H54 (cell line): ENCODE results near the gene MACROD2.

Experiments used
- DNase-seq: peaks from one replicate; pipeline ENCODE4 v3.0.0; 2011; ENCODE audit warnings: low spot score, mixed read lengths; ENCODE audit not compliant: insufficient read length
- FAIRE-seq: peaks from 3 replicates; lab custom pipeline; 2011; peaks lifted over from hg19 to GRCh38; lab: Jason Lieb, UNC
- POLR2A ChIP-seq: IDR thresholded peaks from 2 replicates; pipeline ENCODE4 v1.6.1; 2011; ENCODE audit warnings: low read depth, mild to moderate bottlenecking, low read length

The MACROD2 gene

GRCh38 chr20:14568701-14569100 lies 573.4 kb downstream of the MACROD2 start:
- DNase-seq = no peak
- no peak for FAIRE-seq
- no peak for TF ChIP-seq POLR2A

DNA sequence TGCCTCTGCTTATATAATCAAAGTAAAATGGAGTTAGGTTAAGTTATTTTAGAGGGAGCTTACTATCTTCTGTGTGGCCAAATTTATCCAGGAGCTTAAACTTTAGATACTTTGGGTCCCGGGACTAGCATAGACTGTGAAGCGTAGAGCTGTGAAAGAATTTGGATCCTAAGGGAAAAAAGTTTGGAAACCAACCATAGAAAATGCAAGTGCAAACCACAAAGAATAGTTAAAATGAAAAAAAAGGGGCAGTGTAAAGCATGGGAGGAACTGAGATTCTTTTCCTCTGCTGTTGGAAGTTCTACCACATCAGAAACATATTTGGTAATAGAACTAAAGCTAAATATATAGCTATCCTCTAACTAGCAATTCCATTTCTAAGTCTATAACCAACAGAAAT lies 574.3 kb downstream of the MACROD2 start:
- FAIRE-seq (no peak), DNase-seq (no peak)
- no peak for TF ChIP-seq POLR2A

- no peak for DNase-seq
- no peak for TF ChIP-seq POLR2A
- no peak for FAIRE-seq
These were observed 575.5 kb downstream of the MACROD2 start for GRCh38 chr20:14570811-14571210.

- FAIRE-seq = no peak
These were observed 578.4 kb downstream of the MACROD2 start for GRCh38 chr20:14573676-14574075.

DNA sequence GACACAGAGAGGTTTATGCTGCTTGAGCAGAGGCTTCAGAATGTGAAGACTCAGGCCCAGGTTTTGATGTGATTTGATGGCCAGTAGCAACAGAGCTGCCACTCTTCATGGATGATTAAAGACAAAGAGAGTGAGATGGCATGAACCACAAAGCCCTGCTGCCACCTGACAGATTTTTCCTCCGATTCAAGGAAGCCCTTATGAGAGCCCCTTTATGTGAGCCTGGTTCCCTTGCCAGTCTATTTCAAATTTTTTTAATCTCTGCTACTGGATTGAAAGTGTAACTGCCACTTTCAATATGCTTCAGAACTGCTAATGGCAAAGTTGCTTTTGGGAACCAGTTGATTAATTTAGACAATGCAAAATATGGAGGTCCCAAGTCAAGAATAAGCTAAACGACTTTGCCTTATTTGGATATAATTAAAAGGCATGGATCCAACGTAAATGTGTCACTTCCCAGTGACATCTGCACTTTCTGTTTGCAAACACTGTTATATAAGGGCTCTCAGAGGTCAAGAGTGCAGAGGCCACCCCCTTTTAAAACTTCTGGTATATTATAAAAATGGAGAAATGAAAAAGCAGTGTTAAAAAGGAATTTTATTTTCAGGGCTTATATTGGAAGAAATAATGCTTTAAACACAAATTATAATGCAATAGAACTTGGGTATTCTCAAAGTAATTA lies 581.0 kb downstream of the MACROD2 start:
- TF ChIP-seq POLR2A = no peak
- DNase-seq = no peak
- FAIRE-seq = no peak

More at GRCh38 chr20:14573676-14574075, 578.4 kb downstream of the MACROD2 start:
- no peak for TF ChIP-seq POLR2A
- DNase-seq = no peak

DNA sequence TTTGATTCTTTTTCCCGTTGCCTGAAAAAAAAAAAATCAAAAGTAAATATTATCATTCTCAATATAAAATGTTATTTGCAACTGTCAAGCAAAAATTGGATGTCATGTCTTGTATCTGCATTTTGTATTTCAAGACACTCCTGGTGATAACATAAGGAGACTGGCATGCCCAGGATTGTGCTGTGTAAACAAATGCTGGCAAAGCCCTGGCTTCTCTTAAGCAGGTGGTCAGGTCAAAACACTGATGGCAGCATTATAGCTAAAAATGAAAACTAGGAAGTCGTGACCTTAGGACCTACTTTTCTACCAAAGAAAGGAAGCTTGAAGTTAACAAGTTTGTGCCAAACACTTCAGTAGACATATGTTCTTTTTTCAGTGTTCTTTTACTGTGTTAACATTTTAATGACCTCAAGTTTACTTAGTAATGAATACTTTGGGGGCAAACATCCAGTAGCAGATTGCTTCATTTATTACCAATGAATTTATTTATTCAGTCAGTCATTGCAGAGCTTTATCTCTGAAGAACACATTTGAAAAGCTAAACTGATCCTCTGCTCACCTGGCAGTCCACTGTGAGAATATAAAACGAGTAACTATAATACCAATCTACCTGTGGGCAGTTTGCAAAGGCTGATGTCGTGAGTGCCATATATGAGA lies 585.2 kb downstream of the MACROD2 start:
- DNase-seq = no peak
- no peak for FAIRE-seq
- no peak for TF ChIP-seq POLR2A

DNA sequence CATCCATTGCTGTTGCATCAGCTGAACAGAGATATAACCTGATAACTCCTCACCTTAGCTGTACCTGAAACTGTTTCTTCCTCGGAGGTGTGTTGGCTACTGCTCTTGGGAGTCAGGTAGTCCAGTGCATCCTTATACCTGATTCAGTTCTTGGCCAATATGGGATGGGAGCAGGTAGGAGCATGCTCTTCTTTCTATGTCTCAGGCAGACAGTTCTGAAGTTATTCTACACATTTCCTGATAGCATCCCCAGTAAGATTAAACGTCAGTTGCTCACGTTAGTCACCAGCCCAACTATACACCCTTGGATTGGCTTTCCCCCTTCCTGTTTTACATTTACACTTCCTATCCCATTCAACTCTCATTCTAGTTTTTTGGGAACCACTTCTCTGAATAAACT lies 586.4 kb downstream of the MACROD2 start:
- FAIRE-seq (no peak), DNase-seq (no peak)
- TF ChIP-seq POLR2A = no peak

- DNase-seq (no peak), FAIRE-seq (no peak)
- no peak for TF ChIP-seq POLR2A
These were observed 587.5 kb downstream of the MACROD2 start for GRCh38 chr20:14582855-14583254.

GRCh38 chr20:14583413-14583812 lies 588.1 kb downstream of the MACROD2 start:
- DNase-seq = no peak

DNA sequence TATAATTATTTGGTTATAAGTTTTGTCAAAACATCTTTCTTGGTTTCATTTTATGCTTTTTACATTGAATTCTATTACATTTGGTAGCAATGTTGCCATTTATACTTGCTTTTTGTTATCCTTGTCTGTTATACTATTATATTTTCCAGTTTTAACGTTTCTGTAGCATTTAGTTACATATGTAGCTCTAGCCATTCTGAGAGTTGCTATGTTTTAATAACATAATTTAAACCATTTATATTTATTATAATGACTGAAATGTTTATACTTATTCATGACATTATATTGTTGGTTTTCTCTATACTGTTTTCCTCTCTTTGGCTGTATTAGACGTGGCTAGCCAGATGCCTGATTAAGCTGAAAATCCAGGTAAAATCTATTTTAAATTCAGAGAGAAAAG lies 594.1 kb downstream of the MACROD2 start:
- DNase-seq = no peak
- no peak for FAIRE-seq
- no peak for TF ChIP-seq POLR2A

More at GRCh38 chr20:14583413-14583812, 588.1 kb downstream of the MACROD2 start:
- FAIRE-seq = no peak
- TF ChIP-seq POLR2A = no peak

DNA sequence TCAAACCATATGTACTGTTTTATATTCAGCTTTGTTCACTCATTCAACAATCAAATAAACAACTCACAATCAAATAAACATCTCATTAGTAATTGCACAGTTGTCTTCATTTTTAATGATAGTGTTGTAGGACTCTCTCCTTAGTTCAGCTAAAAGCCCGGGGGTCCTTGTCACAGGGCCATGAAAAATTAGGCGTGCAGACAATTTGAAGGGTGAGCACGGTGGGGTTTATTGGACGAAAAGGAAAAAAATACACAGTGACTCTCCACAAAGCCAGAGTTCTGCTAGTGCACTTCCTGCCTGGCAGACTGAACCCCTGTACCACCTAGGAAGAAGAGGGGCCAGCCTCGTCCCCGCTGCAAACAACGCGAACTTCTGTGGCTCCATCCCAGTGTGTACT lies 599.7 kb downstream of the MACROD2 start:
- TF ChIP-seq POLR2A = no peak
- FAIRE-seq = no peak
- DNase-seq = no peak

DNA sequence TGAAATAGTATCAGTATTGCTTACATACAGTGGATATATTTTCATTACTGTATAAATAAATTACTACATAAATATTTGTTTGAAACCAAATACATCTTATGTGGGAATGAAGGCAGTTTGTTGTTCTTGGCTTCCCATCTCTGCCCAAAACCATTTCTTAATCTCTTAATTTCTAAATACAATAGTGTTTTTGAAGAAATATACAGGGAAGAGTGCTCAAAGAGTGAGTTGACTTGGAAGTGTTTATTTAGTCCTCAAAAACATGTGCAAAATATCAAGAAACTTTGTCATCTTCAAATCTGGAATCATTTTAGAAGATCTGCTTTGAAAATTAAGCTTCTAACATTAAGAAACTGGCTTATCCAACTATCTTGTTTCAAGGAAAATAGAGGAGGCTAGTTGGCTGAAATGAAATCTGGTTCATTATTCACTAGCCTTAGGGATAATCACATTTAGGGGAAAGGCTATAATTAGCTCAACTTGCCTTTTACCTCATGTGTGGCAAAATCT lies 601.9 kb downstream of the MACROD2 start:
- FAIRE-seq (no peak), DNase-seq (no peak)
- TF ChIP-seq POLR2A = no peak

DNA sequence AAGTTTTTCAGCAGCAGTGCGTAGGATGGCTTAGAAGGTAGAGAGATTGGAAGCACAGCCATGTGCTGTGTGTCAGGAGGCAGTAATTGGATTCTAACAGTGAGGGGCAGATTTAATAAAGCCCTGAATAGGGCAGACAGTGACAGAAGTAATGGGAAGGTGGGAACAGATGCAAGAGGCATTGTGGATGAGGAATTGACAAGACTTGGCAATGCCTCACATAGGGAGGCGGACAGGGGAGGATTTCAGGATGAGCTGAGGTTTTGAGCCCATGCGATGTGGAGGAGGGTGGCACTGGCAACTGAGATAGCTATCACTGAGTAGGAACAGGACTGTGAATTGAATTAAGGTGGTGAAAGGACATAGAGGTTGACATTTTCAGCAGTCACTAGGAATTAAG lies 604.3 kb downstream of the MACROD2 start:
- no peak for TF ChIP-seq POLR2A
- no peak for DNase-seq
- FAIRE-seq = no peak

DNA sequence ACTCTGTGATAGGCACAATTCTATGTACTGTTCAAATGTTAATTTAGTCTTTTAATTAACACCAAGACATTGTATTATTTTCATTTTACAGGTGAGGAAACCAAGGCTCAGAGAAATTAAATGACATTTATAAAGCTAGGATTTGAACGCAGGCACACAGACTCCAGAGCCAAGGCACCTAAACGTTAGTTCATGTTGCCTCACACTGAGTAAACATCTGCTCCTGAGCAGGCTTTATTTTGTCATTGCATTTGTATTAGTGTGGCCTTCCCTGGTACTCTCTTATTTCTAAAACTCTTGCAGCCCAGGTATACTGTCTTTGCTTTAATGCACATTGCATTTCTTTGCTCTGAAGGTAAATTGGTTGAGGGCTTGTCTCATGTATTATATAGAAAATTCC lies 605.2 kb downstream of the MACROD2 start:
- TF ChIP-seq POLR2A = no peak
- no peak for DNase-seq
- no peak for FAIRE-seq

DNA sequence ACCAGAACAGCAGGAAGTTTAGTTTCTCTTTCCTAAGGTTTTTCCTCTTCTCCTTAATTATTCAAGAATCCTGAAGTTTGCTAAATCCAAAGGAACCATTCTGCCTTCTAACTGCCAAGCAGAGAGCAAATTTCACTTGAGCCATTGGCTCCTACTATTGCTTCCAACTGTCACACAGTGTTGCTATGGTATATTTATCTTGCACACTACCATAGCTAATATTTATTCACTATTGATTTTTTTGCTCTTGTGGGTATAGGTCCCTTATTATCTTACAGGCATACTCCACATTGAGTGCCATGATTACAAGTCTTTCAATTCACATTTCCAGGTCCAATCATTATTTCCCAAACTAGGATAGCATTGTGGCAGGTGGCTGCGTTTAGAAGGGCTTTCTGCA lies 608.8 kb downstream of the MACROD2 start:
- TF ChIP-seq POLR2A = no peak
- FAIRE-seq (no peak), DNase-seq (no peak)
